IMR-90 (cell line): ENCODE data around the gene DNASE1L1. TPM values are rescaled to one million over a fixed set of nuclear protein-coding genes. Genes with fewer than 3 reads are reported as not detected.
A peak's percentile ranks its signal among the peaks of the same experiment; 100 is the strongest.

ENCODE experiments used
- ATAC-seq: fragments of 200-7000 bp; cut with Tn5 transposase; 2 replicates; pipeline ENCODE4 v1.9.1; 2020; ENCODE audit warnings: low read depth, mild to moderate bottlenecking, moderate library complexity
- BruUV-seq: library from RNA; stranded (reverse); fragments of 400-500 nt; replicated peaks from 2 replicates; lab custom pipeline; 2021; lab: Mats Ljungman, UMichigan
- CTCF ChIA-PET: fragments of 300-600 bp; formaldehyde crosslinking; extraction: SDS; loops from one replicate; lab custom pipeline; 2021; ENCODE audit warnings: antibody characterized with exemption; lab: Yijun Ruan, JAX
- POLR2A ChIA-PET: fragments of 300-600 bp; sonication (Branson Sonifier 250); formaldehyde crosslinking; loops from one replicate; lab custom pipeline; 2022; ENCODE audit warnings: antibody characterized with exemption; ENCODE audit not compliant: unreplicated experiment; lab: Charles Lee
- DNase-seq: peaks from one replicate; pipeline ENCODE4 v3.0.0; 2013
- H2AFZ ChIP-seq: replicated peaks from 2 replicates; pipeline ENCODE3; 2013; ENCODE audit warnings: low read length, mild to moderate bottlenecking; ENCODE audit not compliant: poor library complexity
- H2AK5ac ChIP-seq: 2 replicates; pipeline ENCODE4 v1.6.1; 2013; ENCODE audit warnings: low read depth, low read length, inconsistent platforms
- H2AK9ac ChIP-seq: replicated peaks from 2 replicates; pipeline ENCODE3; 2013; ENCODE audit warnings: mild to moderate bottlenecking, low read depth, low read length, moderate library complexity; ENCODE audit not compliant: poor library complexity
- H2BK120ac ChIP-seq: 2 replicates; pipeline ENCODE4 v1.6.1; 2013; ENCODE audit warnings: low read depth, low read length, inconsistent platforms
- H2BK15ac ChIP-seq: 3 replicates; pipeline ENCODE4 v1.6.1; 2013; ENCODE audit warnings: low read depth, low read length, inconsistent platforms
- H2BK20ac ChIP-seq: 2 replicates; pipeline ENCODE4 v1.6.1; 2013; ENCODE audit warnings: low read depth, mild to moderate bottlenecking, inconsistent platforms, low read length, moderate library complexity
- H2BK5ac ChIP-seq: 2 replicates; pipeline ENCODE4 v1.6.1; 2013; ENCODE audit warnings: mild to moderate bottlenecking, low read depth, low read length, inconsistent platforms; ENCODE audit not compliant: poor library complexity, severe bottlenecking
- H3K14ac ChIP-seq: replicated peaks from 2 replicates; pipeline ENCODE4 v1.6.1; 2013; ENCODE audit warnings: low read depth, low read length, inconsistent platforms
- H3K18ac ChIP-seq: 2 replicates; pipeline ENCODE4 v1.6.1; 2013; ENCODE audit warnings: low read depth, low read length, control low read depth
- H3K23ac ChIP-seq: 2 replicates; pipeline ENCODE4 v1.6.1; 2013; ENCODE audit warnings: low read depth, low read length, inconsistent platforms
- H3K27ac ChIP-seq: 2 replicates; pipeline ENCODE4 v1.5.1; 2013; ENCODE audit warnings: mild to moderate bottlenecking, control low read depth, low read length; ENCODE audit not compliant: insufficient read depth
- H3K27me3 ChIP-seq: 2 replicates; pipeline ENCODE4 v1.6.1; 2013; ENCODE audit warnings: low read length; ENCODE audit not compliant: control insufficient read depth, insufficient read depth
- H3K36me3 ChIP-seq: 2 replicates; pipeline ENCODE4 v1.6.1; 2013; ENCODE audit warnings: low read length, mixed read lengths; ENCODE audit not compliant: control insufficient read depth, insufficient read depth
- H3K4ac ChIP-seq: 2 replicates; pipeline ENCODE4 v1.6.1; 2013; ENCODE audit warnings: low read depth, low read length, inconsistent platforms
- H3K4me1 ChIP-seq: 2 replicates; pipeline ENCODE4 v1.6.1; 2013; ENCODE audit warnings: low read length, mixed read lengths; ENCODE audit not compliant: control insufficient read depth, insufficient read depth
- H3K4me2 ChIP-seq: 2 replicates; pipeline ENCODE4 v1.6.1; 2013; ENCODE audit warnings: low read depth, mild to moderate bottlenecking, control low read depth, low read length, moderate library complexity
- H3K4me3 ChIP-seq: 2 replicates; pipeline ENCODE4 v1.5.1; 2013; ENCODE audit warnings: low read depth, mild to moderate bottlenecking, control low read depth, low read length, moderate library complexity; ENCODE audit not compliant: insufficient read depth
- H3K56ac ChIP-seq: 2 replicates; pipeline ENCODE4 v1.6.1; 2013; ENCODE audit warnings: low read length, inconsistent platforms; ENCODE audit not compliant: insufficient read depth; ENCODE audit errors: extremely low read depth
- H3K79me1 ChIP-seq, 2 experiments: 2 replicates each; pipeline ENCODE4 v1.6.1; 2013; ENCODE audit warnings: low read length in 2 of 2, inconsistent platforms in 1 of 2, low read depth in 1 of 2
- H3K9ac ChIP-seq: 2 replicates; pipeline ENCODE4 v1.6.1; 2013; ENCODE audit warnings: low read depth, low read length, control low read depth
- H3K9me1 ChIP-seq: 2 replicates; pipeline ENCODE4 v1.6.1; 2013; ENCODE audit warnings: low read length, inconsistent platforms; ENCODE audit not compliant: insufficient read depth
- H3K9me3 ChIP-seq: 2 replicates; pipeline ENCODE4 v1.6.1; 2013; ENCODE audit warnings: low read length; ENCODE audit not compliant: control insufficient read depth, insufficient read depth
- H4K20me1 ChIP-seq: 2 replicates; pipeline ENCODE4 v1.6.1; 2013; ENCODE audit warnings: low read length, inconsistent platforms; ENCODE audit not compliant: insufficient read depth
- H4K5ac ChIP-seq: 2 replicates; pipeline ENCODE4 v1.6.1; 2013; ENCODE audit warnings: mild to moderate bottlenecking, low read depth, low read length, control low read depth
- H4K8ac ChIP-seq, 2 experiments: 2 replicates each; pipeline ENCODE4 v1.6.1; 2013; ENCODE audit warnings: low read depth in 2 of 2, low read length in 2 of 2, control low read depth in 1 of 2, inconsistent platforms in 1 of 2
- H4K91ac ChIP-seq: 2 replicates; pipeline ENCODE4 v1.6.1; 2013; ENCODE audit warnings: low read depth, low read length, inconsistent platforms; ENCODE audit not compliant: insufficient read depth
- BHLHE40 ChIP-seq: fragments of 150-350 bp; IDR thresholded peaks from 2 replicates; pipeline ENCODE4 v1.6.1; 2016; ENCODE audit warnings: mild to moderate bottlenecking, low read depth, low read length
- CEBPB ChIP-seq: IDR thresholded peaks from 2 replicates; pipeline ENCODE4 v1.6.1; 2012; ENCODE audit warnings: low read depth, low read length, improper control_type of control experiment
- CHD1 ChIP-seq: IDR thresholded peaks from 2 replicates; pipeline ENCODE4 v1.6.1; 2012; ENCODE audit warnings: low read depth, low read length, improper control_type of control experiment
- MAFK ChIP-seq: IDR thresholded peaks from 2 replicates; pipeline ENCODE4 v1.6.1; 2012; ENCODE audit warnings: low read depth, low read length, improper control_type of control experiment
- MAZ ChIP-seq: IDR thresholded peaks from 2 replicates; pipeline ENCODE4 v1.6.1; 2012; ENCODE audit warnings: low read depth, mild to moderate bottlenecking, low read length, improper control_type of control experiment, moderate library complexity, borderline replicate concordance
- MXI1 ChIP-seq: IDR thresholded peaks from 2 replicates; pipeline ENCODE4 v1.6.1; 2012; ENCODE audit warnings: low read depth, mild to moderate bottlenecking, low read length, moderate library complexity, borderline replicate concordance
- NFE2L2 ChIP-seq: fragments of 150-350 bp; IDR thresholded peaks from 2 replicates; pipeline ENCODE4 v1.6.1; 2016; ENCODE audit warnings: low read depth, mild to moderate bottlenecking, low read length
- POLR2A ChIP-seq: IDR thresholded peaks from 2 replicates; pipeline ENCODE4 v1.6.1; 2012; ENCODE audit warnings: mild to moderate bottlenecking, low read depth, low read length
- RAD21 ChIP-seq: IDR thresholded peaks from 2 replicates; pipeline ENCODE4 v1.6.1; 2012; ENCODE audit warnings: low read length, improper control_type of control experiment
- RCOR1 ChIP-seq: IDR thresholded peaks from 2 replicates; pipeline ENCODE4 v1.6.1; 2012; ENCODE audit warnings: mild to moderate bottlenecking, low read length, improper control_type of control experiment; ENCODE audit not compliant: insufficient replicate concordance
- RFX5 ChIP-seq: IDR thresholded peaks from 2 replicates; pipeline ENCODE4 v1.8.0; 2012; ENCODE audit warnings: low read depth, mild to moderate bottlenecking, low read length, moderate library complexity
- WGBS, 2 experiments: methylation state at CpG; one replicate each; pipeline versions ENCODE4 v1.1.5 to v1.1.7; 2013; ENCODE audit warnings: missing lambda C conversion rate in 2 of 2; ENCODE audit not compliant: insufficient read length in 1 of 2; ENCODE audit errors: extremely low coverage in 2 of 2; 5-methylcytosine and 5-hydroxymethylcytosine counted together
- dilution Hi-C: fragments of 300-500 bp; cut with HindIII; formaldehyde crosslinking; loops from one replicate; pipeline ENCODE4 v1.14.3; 2018; ENCODE audit warnings: low sequenced_read_pairs; ENCODE audit not compliant: unreplicated experiment
- in situ Hi-C: fragments of 300-500 bp; cut with MboI; formaldehyde crosslinking; loops from 3 replicates; pipeline ENCODE4 v1.14.3; 2019; ENCODE audit warnings: low sequenced_read_pairs, inconsistent platforms, mixed read lengths
- intact Hi-C: fragments of 100-400 bp; cut with micrococcal nuclease; formaldehyde crosslinking; loops from 2 replicates; pipeline ENCODE4 v1.10.0; 2022
- polyA plus RNA-seq, 3 experiments: library from polyadenylated mRNA; depleted of rRNA; stranded (reverse); fragments of >200 nt; gene quantifications; 2 replicates each; pipeline ENCODE4 v1.2.3, GENCODE V29; 2012; ENCODE audit warnings: low replicate concordance in 1 of 3
- total RNA-seq: library from RNA; depleted of rRNA; stranded (reverse); fragments of >200 nt; gene quantifications from 2 replicates; pipeline ENCODE4 v1.2.3, GENCODE V29; 2012
- TF ChIP-seq, protein P1 (sequence below): conservative IDR thresholded peaks from 2 replicates; pipeline ENCODE4 v1.5.1; 2012; ENCODE audit warnings: mild to moderate bottlenecking, low read depth, low read length, improper control_type of control experiment
- TF ChIP-seq, protein P2 (sequence below): fragments of 150-350 bp; IDR thresholded peaks from 2 replicates; pipeline ENCODE4 v1.6.1; 2016; ENCODE audit warnings: low read depth, mild to moderate bottlenecking, low read length, moderate library complexity, borderline replicate concordance
- TF ChIP-seq, protein P3 (sequence below): fragments of 150-350 bp; IDR thresholded peaks from 2 replicates; pipeline ENCODE4 v1.6.1; 2017; ENCODE audit warnings: mild to moderate bottlenecking, antibody characterized with exemption, low read length, low read depth

DNASE1L1 gene
- total and polyA plus RNA-seq, 2 of the 4 experiments (the other 2 are of a cell fraction), result 51.4 to 55.5 TPM

DNA sequence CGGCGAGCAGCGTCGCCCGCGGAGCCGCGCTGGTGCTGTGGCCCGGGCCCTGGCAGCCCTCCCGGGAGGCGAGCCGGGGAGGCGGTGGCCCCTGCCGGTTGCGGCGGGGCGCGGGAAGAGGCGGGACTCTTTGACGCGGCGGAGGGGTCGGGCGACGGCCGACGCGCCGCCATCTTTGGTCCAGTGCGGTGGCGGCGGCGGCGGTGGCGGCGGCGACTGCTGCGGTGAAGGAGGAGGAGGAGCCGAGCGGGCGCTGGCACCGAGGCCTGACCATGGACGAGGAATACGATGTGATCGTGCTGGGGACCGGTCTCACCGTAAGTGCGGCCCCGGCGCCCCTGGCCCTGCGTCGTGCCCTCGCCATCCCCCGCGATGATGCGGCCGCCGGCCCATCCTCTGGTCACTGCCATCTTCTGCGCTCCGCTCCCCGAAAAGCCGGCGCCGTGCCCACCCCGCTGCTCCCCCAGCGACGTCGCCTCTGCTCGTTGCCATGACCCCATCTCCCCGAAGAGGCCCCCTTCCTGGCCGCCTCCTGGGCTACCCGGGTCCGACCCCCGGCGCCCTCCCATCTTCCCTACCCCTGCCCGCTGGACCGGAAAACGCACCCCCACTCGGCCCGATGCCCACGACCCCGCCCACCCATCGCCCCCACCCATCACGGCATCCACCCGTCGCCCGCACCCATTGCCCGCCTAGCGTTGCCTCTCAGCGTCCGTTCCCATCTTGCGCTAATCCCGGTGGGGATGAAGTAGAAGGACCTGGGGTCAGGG, 28.1 kb upstream of the DNASE1L1 start, which contains the start of gene GDI1:
TSS of gene GDI1 (plus strand) at position 172 of the 770 bp plus-strand sequence. CDS start at position 273, 101 bp downstream.
- Histone ChIP-seq H2BK20ac (no peak within 1 kb of the TSS), H3K27me3 (no peaks in the 10 kb centered on the region), H4K8ac (peak within 1 kb of the TSS; percentile 77 to 86), H3K18ac (peak within 1 kb of the TSS; percentile 81), H3K4ac (peak within 1 kb of the TSS; percentile 90), H3K9ac (peak within 1 kb of the TSS; percentile 87), H4K91ac (peak within 1 kb of the TSS; percentile 56), H2AK5ac (peak within 1 kb of the TSS; percentile 87), H2BK15ac (no peak within 1 kb of the TSS; the same call in 2 of the 3 replicates), H3K9me1 (no peaks in the 10 kb centered on the region), H2BK5ac (peak within 1 kb of the TSS; percentile 100), H2AK9ac (peak within 1 kb of the TSS; percentile 98), H3K36me3 (peaks cover 49% of the 10 kb centered on the region), H3K4me1 (peaks cover 3% of the 10 kb centered on the region), H4K5ac (peak within 1 kb of the TSS; percentile 70), H3K9me3 (no peaks in the 10 kb centered on the region), H3K4me2 (peak within 1 kb of the TSS; percentile 95), H3K14ac (peak within 1 kb of the TSS; percentile 94), H2BK120ac (no peak within 1 kb of the TSS), H3K56ac (peak within 1 kb of the TSS; percentile 71), H3K79me1 (peaks cover 0 to 12% of the 10 kb centered on the region in 2 experiments; a peak in 1 of 4 replicates), H3K4me3 (peak within 1 kb of the TSS; percentile 98), H2AFZ (peak within 1 kb of the TSS; percentile 89), H3K27ac (peak within 1 kb of the TSS; percentile 95), H4K20me1 (peaks cover 14% of the 10 kb centered on the region), H3K23ac (peak within 1 kb of the TSS; percentile 85)
- in situ Hi-C loops (no loop called here), intact Hi-C loops (no loop called here), dilution Hi-C loops (no loop called here)
- CTCF ChIA-PET, result no interaction called here
- peak; percentile 22 for DNase-seq
- POLR2A ChIA-PET, result interaction anchor here (1.5 kb wide), 1 partner anchor 10 kb away, joined by 3 read pairs; no protein-coding TSS in a partner anchor
- peak; percentile 77 for ATAC-seq
- BruUV-seq, result no TSS peak
- WGBS, 2 experiments, result 38% methylated on average over 30 of the region's 93 CpGs; no CpG with 5 or more reads in 1 of the 2 experiments
- TF ChIP-seq, protein P1, sequence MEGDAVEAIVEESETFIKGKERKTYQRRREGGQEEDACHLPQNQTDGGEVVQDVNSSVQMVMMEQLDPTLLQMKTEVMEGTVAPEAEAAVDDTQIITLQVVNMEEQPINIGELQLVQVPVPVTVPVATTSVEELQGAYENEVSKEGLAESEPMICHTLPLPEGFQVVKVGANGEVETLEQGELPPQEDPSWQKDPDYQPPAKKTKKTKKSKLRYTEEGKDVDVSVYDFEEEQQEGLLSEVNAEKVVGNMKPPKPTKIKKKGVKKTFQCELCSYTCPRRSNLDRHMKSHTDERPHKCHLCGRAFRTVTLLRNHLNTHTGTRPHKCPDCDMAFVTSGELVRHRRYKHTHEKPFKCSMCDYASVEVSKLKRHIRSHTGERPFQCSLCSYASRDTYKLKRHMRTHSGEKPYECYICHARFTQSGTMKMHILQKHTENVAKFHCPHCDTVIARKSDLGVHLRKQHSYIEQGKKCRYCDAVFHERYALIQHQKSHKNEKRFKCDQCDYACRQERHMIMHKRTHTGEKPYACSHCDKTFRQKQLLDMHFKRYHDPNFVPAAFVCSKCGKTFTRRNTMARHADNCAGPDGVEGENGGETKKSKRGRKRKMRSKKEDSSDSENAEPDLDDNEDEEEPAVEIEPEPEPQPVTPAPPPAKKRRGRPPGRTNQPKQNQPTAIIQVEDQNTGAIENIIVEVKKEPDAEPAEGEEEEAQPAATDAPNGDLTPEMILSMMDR, result no peak
- no peak for TF ChIP-seq RAD21
- TF ChIP-seq BHLHE40, result no peak
- no peak for TF ChIP-seq MAFK
- no peak for TF ChIP-seq CHD1
- TF ChIP-seq RFX5, result no peak
- TF ChIP-seq NFE2L2, result no peak
- no peak for TF ChIP-seq MXI1
- TF ChIP-seq POLR2A, result no peak
- no peak for TF ChIP-seq MAZ
- TF ChIP-seq, protein P2, sequence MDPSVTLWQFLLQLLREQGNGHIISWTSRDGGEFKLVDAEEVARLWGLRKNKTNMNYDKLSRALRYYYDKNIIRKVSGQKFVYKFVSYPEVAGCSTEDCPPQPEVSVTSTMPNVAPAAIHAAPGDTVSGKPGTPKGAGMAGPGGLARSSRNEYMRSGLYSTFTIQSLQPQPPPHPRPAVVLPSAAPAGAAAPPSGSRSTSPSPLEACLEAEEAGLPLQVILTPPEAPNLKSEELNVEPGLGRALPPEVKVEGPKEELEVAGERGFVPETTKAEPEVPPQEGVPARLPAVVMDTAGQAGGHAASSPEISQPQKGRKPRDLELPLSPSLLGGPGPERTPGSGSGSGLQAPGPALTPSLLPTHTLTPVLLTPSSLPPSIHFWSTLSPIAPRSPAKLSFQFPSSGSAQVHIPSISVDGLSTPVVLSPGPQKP, result no peak
- no peak for TF ChIP-seq CEBPB
- TF ChIP-seq RCOR1, result no peak
- TF ChIP-seq, protein P3, sequence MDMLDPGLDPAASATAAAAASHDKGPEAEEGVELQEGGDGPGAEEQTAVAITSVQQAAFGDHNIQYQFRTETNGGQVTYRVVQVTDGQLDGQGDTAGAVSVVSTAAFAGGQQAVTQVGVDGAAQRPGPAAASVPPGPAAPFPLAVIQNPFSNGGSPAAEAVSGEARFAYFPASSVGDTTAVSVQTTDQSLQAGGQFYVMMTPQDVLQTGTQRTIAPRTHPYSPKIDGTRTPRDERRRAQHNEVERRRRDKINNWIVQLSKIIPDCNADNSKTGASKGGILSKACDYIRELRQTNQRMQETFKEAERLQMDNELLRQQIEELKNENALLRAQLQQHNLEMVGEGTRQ, result no peak
